ENCODE data around the gene STAMBP. TPM values are rescaled to one million over a fixed set of nuclear protein-coding genes. Genes with fewer than 3 reads are reported as not detected.

Gene STAMBP
- total and polyA plus RNA-seq, 2 of the 13 experiments (the other 11 are each of a cell fraction or from before 2014, with no cell fraction given) = 49.6 to 53.2 TPM

DNA sequence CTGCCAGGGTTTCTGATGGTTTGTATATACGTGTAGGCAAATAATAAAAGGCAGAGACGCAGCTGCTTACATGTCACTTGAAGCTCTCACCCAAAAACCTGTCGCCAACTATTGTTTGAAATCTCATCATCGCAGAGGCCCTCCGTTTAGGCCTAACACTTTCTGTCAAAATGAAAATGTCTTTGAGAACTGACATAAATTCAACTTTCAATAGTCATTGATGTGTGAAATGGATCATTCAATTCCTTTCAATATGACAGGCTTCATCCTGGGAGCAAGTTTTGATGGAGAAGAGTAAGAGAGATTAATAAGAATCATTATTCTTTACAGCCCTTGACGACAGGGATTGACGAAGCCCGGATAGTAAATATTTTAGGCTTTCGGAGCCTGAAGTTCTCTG, 66.7 kb downstream of the STAMBP start:
- 57% methylated on average over 9 of the region's 9 CpGs for WGBS (ENCODE audit: low lambda C conversion rate)
- H3K4me2 ChIP-seq (ENCODE audit: low read depth, low read length) = no peak overlapping the region
- FAIRE-seq = no peak
- no peak overlapping the region for H2AFZ ChIP-seq (ENCODE audit: low read length)
- no peak overlapping the region for H3K27ac ChIP-seq (ENCODE audit: extremely low read length, insufficient read depth, low read length)
- in situ Hi-C loops (cut with HindIII; ENCODE audit: extremely low pct_ligation_motif_present, low pct_unique_long_range_greater_than_20kb) = no loop called here
- no peak overlapping the region for H3K9ac ChIP-seq (ENCODE audit: insufficient read depth, low read depth, low read length)
- peaks cover 6 to 71% of the 10 kb centered on the region in 2 experiments for H3K27me3 ChIP-seq (ENCODE audit: control insufficient read depth in 1 of 2, insufficient read depth in 2 of 2, low read length in 2 of 2)
- BruUV-seq (replicated peaks) = no TSS peak
- no peaks in the 10 kb centered on the region for H3K36me3 ChIP-seq (replicated peaks in 1 of 2; ENCODE audit: control insufficient read depth in 1 of 2, insufficient read depth in 2 of 2, low read length in 2 of 2)
- intact Hi-C loops (cut with micrococcal nuclease; ENCODE audit: unreplicated experiment) = no loop called here
- H3K4me3 ChIP-seq (replicated peaks in 1 of 3; ENCODE audit: insufficient read depth in 1 of 3, low read depth in 2 of 3, low read length in 3 of 3) = no peak overlapping the region
- DNase-seq (ENCODE audit: low spot score) = no peak
- ATAC-seq = no peak
- no peaks in the 10 kb centered on the region for H4K20me1 ChIP-seq (ENCODE audit: insufficient read depth, low read length)
- no peaks in the 10 kb centered on the region for H3K9me3 ChIP-seq (ENCODE audit: low read length)
- ChIA-PET POLR2A (no interaction called here), CTCF (ENCODE audit: low intra/inter-chr PET ratio, low total read pairs) (no interaction called here)
- no peaks in the 10 kb centered on the region for H3K79me2 ChIP-seq (ENCODE audit: insufficient read depth, low read length)
- peaks cover 23% of the 10 kb centered on the region for H3K4me1 ChIP-seq (ENCODE audit: insufficient read depth, low read length)
- TF ChIP-seq POLR2A (IDR thresholded peaks at IDR 0.05; ENCODE audit: insufficient read depth in 1 of 2, low read depth in 2 of 2, low read length in 2 of 2) (no peak), SMAD3 (CRISPR knock-in tag; IDR thresholded peaks at IDR 0.05) (no peak), BORCS8-MEF2B (CRISPR knock-in tag; IDR thresholded peaks at IDR 0.05) (no peak), FOXA1 (IDR thresholded peaks at IDR 0.05) (no peak), FOXA1 (CRISPR knock-in tag; IDR thresholded peaks at IDR 0.05) (no peak), ZNF704 (CRISPR knock-in tag; IDR thresholded peaks at IDR 0.05; ENCODE audit: borderline replicate concordance) (no peak), HDAC2 (CRISPR knock-in tag; IDR thresholded peaks at IDR 0.05) (no peak), CHD2 (IDR thresholded peaks at IDR 0.05; ENCODE audit: low read depth, low read length) (no peak), HIVEP1 (CRISPR knock-in tag; IDR thresholded peaks at IDR 0.05) (no peak), DDIT3 (CRISPR knock-in tag; IDR thresholded peaks at IDR 0.05) (no peak), PRMT3 (CRISPR knock-in tag; IDR thresholded peaks at IDR 0.05; ENCODE audit: borderline replicate concordance, low read depth) (no peak), SMYD3 (CRISPR knock-in tag; IDR thresholded peaks at IDR 0.05) (no peak), TOE1 (CRISPR knock-in tag; IDR thresholded peaks at IDR 0.05) (no peak), GFI1 (CRISPR knock-in tag; IDR thresholded peaks at IDR 0.05; ENCODE audit: borderline replicate concordance) (no peak), PTBP1 (IDR thresholded peaks at IDR 0.05; ENCODE audit: low read depth, low read length, poor library complexity, severe bottlenecking) (no peak)
- TF ChIP-seq, protein P1, sequence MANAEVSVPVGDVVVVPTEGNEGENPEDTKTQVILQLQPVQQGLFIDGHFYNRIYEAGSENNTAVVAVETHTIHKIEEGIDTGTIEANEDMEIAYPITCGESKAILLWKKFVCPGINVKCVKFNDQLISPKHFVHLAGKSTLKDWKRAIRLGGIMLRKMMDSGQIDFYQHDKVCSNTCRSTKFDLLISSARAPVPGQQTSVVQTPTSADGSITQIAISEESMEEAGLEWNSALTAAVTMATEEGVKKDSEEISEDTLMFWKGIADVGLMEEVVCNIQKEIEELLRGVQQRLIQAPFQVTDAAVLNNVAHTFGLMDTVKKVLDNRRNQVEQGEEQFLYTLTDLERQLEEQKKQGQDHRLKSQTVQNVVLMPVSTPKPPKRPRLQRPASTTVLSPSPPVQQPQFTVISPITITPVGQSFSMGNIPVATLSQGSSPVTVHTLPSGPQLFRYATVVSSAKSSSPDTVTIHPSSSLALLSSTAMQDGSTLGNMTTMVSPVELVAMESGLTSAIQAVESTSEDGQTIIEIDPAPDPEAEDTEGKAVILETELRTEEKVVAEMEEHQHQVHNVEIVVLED (CRISPR knock-in tag; IDR thresholded peaks at IDR 0.05; ENCODE audit: borderline replicate concordance) = no peak
- TF ChIP-seq, protein P2, sequence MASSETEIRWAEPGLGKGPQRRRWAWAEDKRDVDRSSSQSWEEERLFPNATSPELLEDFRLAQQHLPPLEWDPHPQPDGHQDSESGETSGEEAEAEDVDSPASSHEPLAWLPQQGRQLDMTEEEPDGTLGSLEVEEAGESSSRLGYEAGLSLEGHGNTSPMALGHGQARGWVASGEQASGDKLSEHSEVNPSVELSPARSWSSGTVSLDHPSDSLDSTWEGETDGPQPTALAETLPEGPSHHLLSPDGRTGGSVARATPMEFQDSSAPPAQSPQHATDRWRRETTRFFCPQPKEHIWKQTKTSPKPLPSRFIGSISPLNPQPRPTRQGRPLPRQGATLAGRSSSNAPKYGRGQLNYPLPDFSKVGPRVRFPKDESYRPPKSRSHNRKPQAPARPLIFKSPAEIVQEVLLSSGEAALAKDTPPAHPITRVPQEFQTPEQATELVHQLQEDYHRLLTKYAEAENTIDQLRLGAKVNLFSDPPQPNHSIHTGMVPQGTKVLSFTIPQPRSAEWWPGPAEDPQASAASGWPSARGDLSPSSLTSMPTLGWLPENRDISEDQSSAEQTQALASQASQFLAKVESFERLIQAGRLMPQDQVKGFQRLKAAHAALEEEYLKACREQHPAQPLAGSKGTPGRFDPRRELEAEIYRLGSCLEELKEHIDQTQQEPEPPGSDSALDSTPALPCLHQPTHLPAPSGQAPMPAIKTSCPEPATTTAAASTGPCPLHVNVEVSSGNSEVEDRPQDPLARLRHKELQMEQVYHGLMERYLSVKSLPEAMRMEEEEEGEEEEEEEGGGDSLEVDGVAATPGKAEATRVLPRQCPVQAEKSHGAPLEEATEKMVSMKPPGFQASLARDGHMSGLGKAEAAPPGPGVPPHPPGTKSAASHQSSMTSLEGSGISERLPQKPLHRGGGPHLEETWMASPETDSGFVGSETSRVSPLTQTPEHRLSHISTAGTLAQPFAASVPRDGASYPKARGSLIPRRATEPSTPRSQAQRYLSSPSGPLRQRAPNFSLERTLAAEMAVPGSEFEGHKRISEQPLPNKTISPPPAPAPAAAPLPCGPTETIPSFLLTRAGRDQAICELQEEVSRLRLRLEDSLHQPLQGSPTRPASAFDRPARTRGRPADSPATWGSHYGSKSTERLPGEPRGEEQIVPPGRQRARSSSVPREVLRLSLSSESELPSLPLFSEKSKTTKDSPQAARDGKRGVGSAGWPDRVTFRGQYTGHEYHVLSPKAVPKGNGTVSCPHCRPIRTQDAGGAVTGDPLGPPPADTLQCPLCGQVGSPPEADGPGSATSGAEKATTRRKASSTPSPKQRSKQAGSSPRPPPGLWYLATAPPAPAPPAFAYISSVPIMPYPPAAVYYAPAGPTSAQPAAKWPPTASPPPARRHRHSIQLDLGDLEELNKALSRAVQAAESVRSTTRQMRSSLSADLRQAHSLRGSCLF (CRISPR knock-in tag; IDR thresholded peaks at IDR 0.05; ENCODE audit: borderline replicate concordance) = no peak
